HEK293 (cell line): ENCODE data around the gene STX10.

Source experiments
- BCL11B ChIP-seq: fragments of 450-650 bp; formaldehyde crosslinking; IDR thresholded peaks from 2 replicates; pipeline ENCODE4 v1.5.1; 2016; ENCODE audit warnings: low read depth, missing biosample characterization, missing genetic modification characterization
- FEZF1 ChIP-seq: fragments of 450-650 bp; formaldehyde crosslinking; IDR thresholded peaks from 2 replicates; pipeline ENCODE4 v1.5.1; 2016; ENCODE audit warnings: missing biosample characterization, missing genetic modification characterization
- GLI2 ChIP-seq: fragments of 450-650 bp; formaldehyde crosslinking; IDR thresholded peaks from 2 replicates; pipeline ENCODE4; 2017; ENCODE audit warnings: missing biosample characterization, missing genetic modification characterization, low read depth, borderline replicate concordance
- GLIS2 ChIP-seq: fragments of 450-650 bp; formaldehyde crosslinking; IDR thresholded peaks from 2 replicates; pipeline ENCODE4 v1.5.1; 2016; ENCODE audit warnings: missing biosample characterization, missing genetic modification characterization
- KLF10 ChIP-seq: fragments of 450-650 bp; IDR thresholded peaks from 2 replicates; pipeline ENCODE4 v1.5.1; 2018; ENCODE audit warnings: missing biosample characterization, mild to moderate bottlenecking, missing genetic modification characterization
- YY2 ChIP-seq: fragments of 450-650 bp; formaldehyde crosslinking; IDR thresholded peaks from 2 replicates; pipeline ENCODE4 v1.5.1; 2016; ENCODE audit warnings: missing biosample characterization, missing genetic modification characterization
- ZFP37 ChIP-seq: fragments of 450-650 bp; formaldehyde crosslinking; IDR thresholded peaks from 2 replicates; pipeline ENCODE4 v1.5.1; 2016; ENCODE audit warnings: missing biosample characterization, missing genetic modification characterization
- ZNF10 ChIP-seq: fragments of 450-650 bp; formaldehyde crosslinking; IDR thresholded peaks from 2 replicates; pipeline ENCODE4 v1.5.1; 2017; ENCODE audit warnings: missing biosample characterization, missing genetic modification characterization
- ZNF121 ChIP-seq: fragments of 450-650 bp; formaldehyde crosslinking; IDR thresholded peaks from 2 replicates; pipeline ENCODE4 v1.5.1; 2016; ENCODE audit warnings: missing biosample characterization, missing genetic modification characterization
- ZNF133 ChIP-seq: fragments of 450-650 bp; formaldehyde crosslinking; IDR thresholded peaks from 2 replicates; pipeline ENCODE4 v1.5.1; 2016; ENCODE audit warnings: missing biosample characterization, missing genetic modification characterization
- ZNF146 ChIP-seq: fragments of 450-650 bp; formaldehyde crosslinking; IDR thresholded peaks from 2 replicates; pipeline ENCODE4 v1.5.1; 2016; ENCODE audit warnings: missing biosample characterization, missing genetic modification characterization
- ZNF184 ChIP-seq: fragments of 450-650 bp; IDR thresholded peaks from 2 replicates; pipeline ENCODE4 v1.5.1; 2018; ENCODE audit warnings: missing biosample characterization, mild to moderate bottlenecking, missing genetic modification characterization
- ZNF211 ChIP-seq: fragments of 450-650 bp; formaldehyde crosslinking; IDR thresholded peaks from 2 replicates; pipeline ENCODE4 v1.5.1; 2016; ENCODE audit warnings: low read depth, missing biosample characterization, missing genetic modification characterization
- ZNF221 ChIP-seq: fragments of 450-650 bp; formaldehyde crosslinking; IDR thresholded peaks from 2 replicates; pipeline ENCODE4 v1.5.1; 2017; ENCODE audit warnings: missing biosample characterization, missing genetic modification characterization, borderline replicate concordance
- ZNF24 ChIP-seq: fragments of 450-650 bp; formaldehyde crosslinking; IDR thresholded peaks from 2 replicates; pipeline ENCODE4 v1.5.1; 2016; ENCODE audit warnings: missing biosample characterization, missing genetic modification characterization
- ZNF311 ChIP-seq: fragments of 450-650 bp; formaldehyde crosslinking; IDR thresholded peaks from 2 replicates; pipeline ENCODE4 v1.5.1; 2017; ENCODE audit warnings: missing biosample characterization, missing genetic modification characterization, borderline replicate concordance
- ZNF335 ChIP-seq: fragments of 450-650 bp; formaldehyde crosslinking; conservative IDR thresholded peaks from 2 replicates; pipeline ENCODE4 v1.5.1; 2016; ENCODE audit warnings: missing biosample characterization, missing genetic modification characterization
- ZNF354C ChIP-seq: fragments of 450-650 bp; formaldehyde crosslinking; IDR thresholded peaks from 2 replicates; pipeline ENCODE4 v1.5.1; 2016; ENCODE audit warnings: missing biosample characterization, missing genetic modification characterization, low read depth, borderline replicate concordance
- ZNF404 ChIP-seq: fragments of 450-650 bp; formaldehyde crosslinking; IDR thresholded peaks from 2 replicates; pipeline ENCODE4 v1.5.1; 2017; ENCODE audit warnings: missing biosample characterization, missing genetic modification characterization
- ZNF416 ChIP-seq: fragments of 450-650 bp; formaldehyde crosslinking; IDR thresholded peaks from 2 replicates; pipeline ENCODE4 v1.5.1; 2016; ENCODE audit warnings: missing biosample characterization, missing genetic modification characterization
- ZNF426 ChIP-seq: fragments of 450-650 bp; formaldehyde crosslinking; IDR thresholded peaks from 2 replicates; pipeline ENCODE4 v1.5.1; 2017; ENCODE audit warnings: missing biosample characterization, missing genetic modification characterization, mild to moderate bottlenecking, inconsistent platforms, moderate library complexity
- ZNF48 ChIP-seq: fragments of 450-650 bp; formaldehyde crosslinking; IDR thresholded peaks from 2 replicates; pipeline ENCODE4 v1.5.1; 2016; ENCODE audit warnings: missing biosample characterization, missing genetic modification characterization
- ZNF529 ChIP-seq: fragments of 450-650 bp; formaldehyde crosslinking; IDR thresholded peaks from 2 replicates; pipeline ENCODE4 v1.5.1; 2017; ENCODE audit warnings: missing genetic modification characterization, missing biosample characterization; ENCODE audit not compliant: insufficient replicate concordance
- ZNF530 ChIP-seq: fragments of 450-650 bp; formaldehyde crosslinking; IDR thresholded peaks from 2 replicates; pipeline ENCODE4 v1.5.1; 2016; ENCODE audit warnings: low read depth, missing biosample characterization, missing genetic modification characterization
- ZNF658 ChIP-seq: fragments of 450-650 bp; formaldehyde crosslinking; IDR thresholded peaks from 2 replicates; pipeline ENCODE4; 2016; ENCODE audit warnings: missing biosample characterization, missing genetic modification characterization
- ZNF777 ChIP-seq: fragments of 450-650 bp; formaldehyde crosslinking; IDR thresholded peaks from 2 replicates; pipeline ENCODE4 v1.5.1; 2017; ENCODE audit warnings: missing biosample characterization, missing genetic modification characterization, borderline replicate concordance
- ZSCAN16 ChIP-seq: fragments of 450-650 bp; formaldehyde crosslinking; IDR thresholded peaks from 2 replicates; pipeline ENCODE4 v1.5.1; 2016; ENCODE audit warnings: missing biosample characterization, missing genetic modification characterization
- ZSCAN30 ChIP-seq: fragments of 450-650 bp; IDR thresholded peaks from 2 replicates; pipeline ENCODE4 v1.5.1; 2018; ENCODE audit warnings: missing biosample characterization, mild to moderate bottlenecking, missing genetic modification characterization, moderate library complexity
- TF ChIP-seq, protein P1 (sequence below): fragments of 450-650 bp; formaldehyde crosslinking; IDR thresholded peaks from 2 replicates; pipeline ENCODE4 v1.5.1; 2017; ENCODE audit warnings: missing biosample characterization, missing genetic modification characterization
- TF ChIP-seq, protein P2 (sequence below): fragments of 450-650 bp; formaldehyde crosslinking; IDR thresholded peaks from 2 replicates; pipeline ENCODE4 v1.5.1; 2017; ENCODE audit warnings: missing biosample characterization, missing genetic modification characterization
- TF ChIP-seq, protein P3 (sequence below): fragments of 450-650 bp; formaldehyde crosslinking; IDR thresholded peaks from 2 replicates; pipeline ENCODE4 v1.5.1; 2016; ENCODE audit warnings: missing biosample characterization, missing genetic modification characterization
- TF ChIP-seq, protein P4 (sequence below): fragments of 450-650 bp; formaldehyde crosslinking; IDR thresholded peaks from 2 replicates; pipeline ENCODE4 v1.5.0; 2017; ENCODE audit warnings: missing biosample characterization, missing genetic modification characterization, borderline replicate concordance

STX10 gene

DNA sequence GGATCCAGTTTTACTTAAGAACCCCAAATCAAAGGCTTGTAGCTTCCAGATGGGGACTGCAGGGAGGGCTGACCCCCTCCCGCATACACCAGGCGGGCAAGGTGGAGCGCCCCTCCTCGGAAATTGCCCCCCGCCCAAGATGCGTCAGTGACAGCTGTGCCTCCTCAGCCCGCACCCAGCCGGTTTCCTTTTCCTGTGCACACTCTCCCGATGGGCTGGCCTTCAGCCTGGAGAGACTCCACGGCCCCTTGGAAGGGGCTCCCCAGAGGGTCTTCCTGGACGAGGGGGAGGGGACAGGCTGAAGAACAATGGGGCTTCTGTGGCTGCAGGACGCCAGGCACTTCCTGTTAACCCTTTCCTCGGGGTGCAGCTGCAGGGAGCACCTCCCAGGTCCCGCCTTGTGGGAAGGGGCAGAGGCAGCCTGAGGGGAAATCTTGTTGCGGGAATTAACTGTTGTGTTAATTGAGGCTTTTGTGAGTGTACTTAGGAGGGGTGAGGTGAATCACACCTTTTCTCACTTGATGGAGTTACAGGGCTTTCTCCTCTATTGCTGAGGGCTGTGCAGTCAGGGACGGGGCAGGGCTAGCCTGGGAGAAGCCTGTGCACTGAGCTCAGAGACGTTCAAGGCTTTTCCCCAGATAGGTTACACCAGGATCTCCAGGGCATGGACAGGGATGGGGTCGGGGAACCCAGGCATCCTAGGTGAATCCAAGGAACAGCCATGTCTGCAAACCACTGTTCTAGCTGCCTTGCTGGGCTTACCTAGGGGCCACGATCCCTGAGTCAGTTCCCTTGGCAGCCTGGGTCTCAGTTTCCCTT, 14.4 kb upstream of the STX10 start (continued):
- TF ChIP-seq, protein P1, sequence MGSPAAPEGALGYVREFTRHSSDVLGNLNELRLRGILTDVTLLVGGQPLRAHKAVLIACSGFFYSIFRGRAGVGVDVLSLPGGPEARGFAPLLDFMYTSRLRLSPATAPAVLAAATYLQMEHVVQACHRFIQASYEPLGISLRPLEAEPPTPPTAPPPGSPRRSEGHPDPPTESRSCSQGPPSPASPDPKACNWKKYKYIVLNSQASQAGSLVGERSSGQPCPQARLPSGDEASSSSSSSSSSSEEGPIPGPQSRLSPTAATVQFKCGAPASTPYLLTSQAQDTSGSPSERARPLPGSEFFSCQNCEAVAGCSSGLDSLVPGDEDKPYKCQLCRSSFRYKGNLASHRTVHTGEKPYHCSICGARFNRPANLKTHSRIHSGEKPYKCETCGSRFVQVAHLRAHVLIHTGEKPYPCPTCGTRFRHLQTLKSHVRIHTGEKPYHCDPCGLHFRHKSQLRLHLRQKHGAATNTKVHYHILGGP (tag by site-specific recombination), result no peak
- TF ChIP-seq GLIS2, result peak; percentile 64
- TF ChIP-seq KLF10, result no peak
- no peak for TF ChIP-seq ZNF416 (tag by site-specific recombination)
- TF ChIP-seq, protein P2, sequence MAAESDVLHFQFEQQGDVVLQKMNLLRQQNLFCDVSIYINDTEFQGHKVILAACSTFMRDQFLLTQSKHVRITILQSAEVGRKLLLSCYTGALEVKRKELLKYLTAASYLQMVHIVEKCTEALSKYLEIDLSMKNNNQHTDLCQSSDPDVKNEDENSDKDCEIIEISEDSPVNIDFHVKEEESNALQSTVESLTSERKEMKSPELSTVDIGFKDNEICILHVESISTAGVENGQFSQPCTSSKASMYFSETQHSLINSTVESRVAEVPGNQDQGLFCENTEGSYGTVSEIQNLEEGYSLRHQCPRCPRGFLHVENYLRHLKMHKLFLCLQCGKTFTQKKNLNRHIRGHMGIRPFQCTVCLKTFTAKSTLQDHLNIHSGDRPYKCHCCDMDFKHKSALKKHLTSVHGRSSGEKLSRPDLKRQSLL (tag by site-specific recombination), result 0 out of 2 replicates have a peak, but pooled peaks have one; percentile 12
- TF ChIP-seq ZNF354C (tag by site-specific recombination), result no peak
- TF ChIP-seq ZNF48 (tag by site-specific recombination), result no peak
- TF ChIP-seq ZNF335 (tag by site-specific recombination), result peak; percentile 75
- no peak for TF ChIP-seq ZNF530
- TF ChIP-seq ZNF133 (tag by site-specific recombination), result no peak
- TF ChIP-seq, protein P3, sequence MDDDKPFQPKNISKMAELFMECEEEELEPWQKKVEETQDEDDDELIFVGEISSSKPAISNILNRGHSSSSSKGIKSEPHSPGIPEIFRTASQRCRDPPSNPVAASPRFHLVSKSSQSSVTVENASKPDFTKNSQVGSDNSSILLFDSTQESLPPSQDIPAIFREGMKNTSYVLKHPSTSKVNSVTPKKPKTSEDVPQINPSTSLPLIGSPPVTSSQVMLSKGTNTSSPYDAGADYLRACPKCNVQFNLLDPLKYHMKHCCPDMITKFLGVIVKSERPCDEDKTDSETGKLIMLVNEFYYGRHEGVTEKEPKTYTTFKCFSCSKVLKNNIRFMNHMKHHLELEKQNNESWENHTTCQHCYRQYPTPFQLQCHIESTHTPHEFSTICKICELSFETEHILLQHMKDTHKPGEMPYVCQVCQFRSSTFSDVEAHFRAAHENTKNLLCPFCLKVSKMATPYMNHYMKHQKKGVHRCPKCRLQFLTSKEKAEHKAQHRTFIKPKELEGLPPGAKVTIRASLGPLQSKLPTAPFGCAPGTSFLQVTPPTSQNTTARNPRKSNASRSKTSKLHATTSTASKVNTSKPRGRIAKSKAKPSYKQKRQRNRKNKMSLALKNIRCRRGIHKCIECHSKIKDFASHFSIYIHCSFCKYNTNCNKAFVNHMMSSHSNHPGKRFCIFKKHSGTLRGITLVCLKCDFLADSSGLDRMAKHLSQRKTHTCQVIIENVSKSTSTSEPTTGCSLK (tag by site-specific recombination), result no peak
- TF ChIP-seq BCL11B (tag by site-specific recombination), result no peak
- TF ChIP-seq, protein P4, sequence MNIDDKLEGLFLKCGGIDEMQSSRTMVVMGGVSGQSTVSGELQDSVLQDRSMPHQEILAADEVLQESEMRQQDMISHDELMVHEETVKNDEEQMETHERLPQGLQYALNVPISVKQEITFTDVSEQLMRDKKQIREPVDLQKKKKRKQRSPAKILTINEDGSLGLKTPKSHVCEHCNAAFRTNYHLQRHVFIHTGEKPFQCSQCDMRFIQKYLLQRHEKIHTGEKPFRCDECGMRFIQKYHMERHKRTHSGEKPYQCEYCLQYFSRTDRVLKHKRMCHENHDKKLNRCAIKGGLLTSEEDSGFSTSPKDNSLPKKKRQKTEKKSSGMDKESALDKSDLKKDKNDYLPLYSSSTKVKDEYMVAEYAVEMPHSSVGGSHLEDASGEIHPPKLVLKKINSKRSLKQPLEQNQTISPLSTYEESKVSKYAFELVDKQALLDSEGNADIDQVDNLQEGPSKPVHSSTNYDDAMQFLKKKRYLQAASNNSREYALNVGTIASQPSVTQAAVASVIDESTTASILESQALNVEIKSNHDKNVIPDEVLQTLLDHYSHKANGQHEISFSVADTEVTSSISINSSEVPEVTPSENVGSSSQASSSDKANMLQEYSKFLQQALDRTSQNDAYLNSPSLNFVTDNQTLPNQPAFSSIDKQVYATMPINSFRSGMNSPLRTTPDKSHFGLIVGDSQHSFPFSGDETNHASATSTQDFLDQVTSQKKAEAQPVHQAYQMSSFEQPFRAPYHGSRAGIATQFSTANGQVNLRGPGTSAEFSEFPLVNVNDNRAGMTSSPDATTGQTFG, result no peak
- TF ChIP-seq YY2, result no peak
- TF ChIP-seq ZSCAN16 (tag by site-specific recombination), result no peak
- no peak for TF ChIP-seq ZNF529 (tag by site-specific recombination)
- TF ChIP-seq ZNF146 (tag by site-specific recombination), result no peak
- TF ChIP-seq FEZF1 (tag by site-specific recombination), result no peak
- TF ChIP-seq ZNF404, result no peak
- peak; percentile 67; the same call in 1 of the 2 replicates for TF ChIP-seq ZNF24 (tag by site-specific recombination)
- no peak for TF ChIP-seq GLI2 (tag by site-specific recombination)
- TF ChIP-seq ZNF184, result no peak
- no peak for TF ChIP-seq ZNF121 (tag by site-specific recombination)
- no peak for TF ChIP-seq ZNF658 (tag by site-specific recombination)
- TF ChIP-seq ZFP37 (tag by site-specific recombination), result no peak
- no peak for TF ChIP-seq ZNF426 (tag by site-specific recombination)
- no peak for TF ChIP-seq ZNF211
- TF ChIP-seq ZNF10 (tag by site-specific recombination), result no peak
- no peak for TF ChIP-seq ZNF221 (tag by site-specific recombination)
- TF ChIP-seq ZNF311 (tag by site-specific recombination), result no peak
- no peak for TF ChIP-seq ZNF777 (tag by site-specific recombination)
- peak; percentile 95 for TF ChIP-seq ZSCAN30 (tag by site-specific recombination)
